Central memory CD8-positive, alpha-beta T cell (primary cell): Measurements from ENCODE around the gene ALPL.
"Not testable (repeated sequence)": the region's sequence is repeated elsewhere in the genome, so short reads cannot be mapped to it uniquely, and the experiment has no call there.

Experiments
- ATAC-seq: fragments of 150-1000 bp; cut with Tn5 transposase; replicated peaks from 2 replicates; pipeline ENCODE4 v1.10.0; 2022; ENCODE audit warnings: mild to moderate bottlenecking, moderate FRiP score, moderate number of reproducible peaks; ENCODE audit not compliant: poor library complexity, severe bottlenecking; ENCODE audit errors: extremely low read depth
- DNase-seq, 2 donors: peaks; one replicate each; pipeline ENCODE4 v3.0.0; 2021; ENCODE audit warnings: low spot score in 2 of 2
- H3K27ac Mint-ChIP-seq: one replicate; pipeline ENCODE4 v1.8.0; 2022; ENCODE audit warnings: low read depth, mild to moderate bottlenecking, moderate library complexity, mixed read lengths
- H3K27me3 Mint-ChIP-seq: one replicate; pipeline ENCODE4 v1.8.0; 2022; ENCODE audit warnings: mixed read lengths
- H3K36me3 Mint-ChIP-seq: one replicate; pipeline ENCODE4 v1.8.0; 2022; ENCODE audit warnings: mild to moderate bottlenecking, moderate library complexity, mixed read lengths; ENCODE audit not compliant: insufficient read depth
- H3K4me1 Mint-ChIP-seq: one replicate; pipeline ENCODE4 v1.8.0; 2022; ENCODE audit warnings: mixed read lengths
- H3K4me3 Mint-ChIP-seq: one replicate; pipeline ENCODE4 v1.8.0; 2022; ENCODE audit warnings: mild to moderate bottlenecking, moderate library complexity, mixed read lengths
- H3K9me3 Mint-ChIP-seq: one replicate; pipeline ENCODE4 v1.8.0; 2022; ENCODE audit warnings: mixed read lengths

ALPL gene

GRCh38 chr1:21510885-21511578 is 1.8 kb downstream of the ALPL start:
- H3K36me3 Mint-ChIP-seq = no peaks in the 10 kb centered on the region
- no peak overlapping the region for H3K27ac Mint-ChIP-seq
- DNase-seq (no peak), ATAC-seq (no peak)
- no peak overlapping the region for H3K4me3 Mint-ChIP-seq
- peaks cover 16% of the 10 kb centered on the region for H3K4me1 Mint-ChIP-seq
- no peaks in the 10 kb centered on the region for H3K9me3 Mint-ChIP-seq
- peaks cover 45% of the 10 kb centered on the region for H3K27me3 Mint-ChIP-seq

DNA sequence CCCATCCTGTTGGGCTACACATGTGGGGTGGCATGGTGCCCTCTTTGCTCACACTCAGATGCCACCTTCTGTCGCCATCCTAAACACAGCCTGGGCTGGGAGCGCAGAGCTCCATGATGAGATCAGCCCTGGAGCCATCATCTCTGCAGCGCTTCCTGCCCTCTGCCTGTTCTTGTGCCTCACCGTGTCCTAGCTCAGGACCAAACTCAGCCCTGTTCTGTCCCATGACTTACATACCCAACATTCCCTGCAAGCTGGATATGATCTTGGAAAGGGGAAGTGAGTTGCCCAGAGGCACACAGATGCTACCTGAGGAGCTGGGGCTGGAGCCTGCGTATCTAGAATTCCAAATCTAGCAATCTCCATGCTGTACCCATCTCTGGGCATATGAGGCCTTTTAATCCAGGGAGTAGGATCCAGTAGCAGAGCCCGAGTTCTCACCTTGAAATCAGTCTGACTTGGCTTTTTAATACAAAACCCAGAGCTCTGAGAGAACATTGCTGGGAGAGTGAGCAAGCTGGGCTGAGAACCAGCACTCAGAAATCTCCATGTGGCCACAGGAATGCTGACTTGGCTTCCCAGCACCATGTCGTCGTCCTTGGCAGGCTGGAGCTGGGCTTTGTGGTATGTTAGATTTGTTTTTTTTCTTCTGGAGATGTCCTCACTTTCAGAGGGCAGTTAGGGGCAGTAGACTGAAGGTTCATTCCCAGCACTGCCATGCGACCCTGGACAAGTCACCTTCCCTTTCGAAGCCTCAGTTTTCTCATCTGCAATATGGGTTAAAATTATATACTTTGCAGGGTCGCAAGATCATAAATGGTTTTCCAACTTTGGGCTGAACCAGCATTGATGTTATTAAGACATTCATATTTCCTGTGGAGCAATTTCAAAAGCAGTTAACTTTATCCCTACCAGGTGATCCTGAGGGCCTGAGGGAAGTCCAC is 2.6 kb downstream of the ALPL start:
- no peaks in the 10 kb centered on the region for H3K36me3 Mint-ChIP-seq
- peaks cover 37% of the 10 kb centered on the region for H3K27me3 Mint-ChIP-seq
- ATAC-seq = no peak
- H3K9me3 Mint-ChIP-seq = no peaks in the 10 kb centered on the region
- no peak for DNase-seq
- H3K4me3 Mint-ChIP-seq = no peak overlapping the region
- H3K4me1 Mint-ChIP-seq = peaks cover 16% of the 10 kb centered on the region
- no peak overlapping the region for H3K27ac Mint-ChIP-seq

DNA sequence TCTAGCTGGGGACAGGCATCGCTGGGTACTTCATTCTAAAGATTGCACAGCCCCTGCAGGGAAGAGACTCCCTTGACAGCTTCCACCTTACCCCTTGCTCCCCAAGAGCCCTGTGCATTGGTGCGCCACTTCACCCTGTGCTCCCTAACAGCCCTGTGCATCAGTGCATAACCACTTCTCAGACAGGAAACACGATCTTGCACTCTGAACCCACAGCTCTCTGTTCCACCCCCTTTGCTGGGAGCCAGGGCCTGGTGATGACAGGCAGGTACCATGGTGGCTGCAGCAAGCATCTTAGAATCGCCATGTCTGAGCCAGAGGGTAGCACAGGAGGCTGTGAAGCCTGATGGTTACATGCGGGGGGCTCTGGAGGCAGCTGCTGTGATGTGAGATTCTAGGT is 5.0 kb downstream of the ALPL start:
- Mint-ChIP-seq H3K36me3 (no peaks in the 10 kb centered on the region), H3K27ac (no peak overlapping the region), H3K4me1 (peaks cover 8% of the 10 kb centered on the region), H3K9me3 (no peaks in the 10 kb centered on the region), H3K27me3 (peaks cover 13% of the 10 kb centered on the region), H3K4me3 (no peak overlapping the region)
- ATAC-seq = peak; percentile 58
- DNase-seq = no peak

GRCh38 chr1:21517161-21517589 is 8.0 kb downstream of the ALPL start:
- Mint-ChIP-seq H3K27ac (no peak overlapping the region), H3K9me3 (no peaks in the 10 kb centered on the region), H3K27me3 (no peaks in the 10 kb centered on the region), H3K4me3 (no peak overlapping the region), H3K36me3 (no peaks in the 10 kb centered on the region), H3K4me1 (peaks cover 8% of the 10 kb centered on the region)
- no peak for DNase-seq
- no peak for ATAC-seq

DNA sequence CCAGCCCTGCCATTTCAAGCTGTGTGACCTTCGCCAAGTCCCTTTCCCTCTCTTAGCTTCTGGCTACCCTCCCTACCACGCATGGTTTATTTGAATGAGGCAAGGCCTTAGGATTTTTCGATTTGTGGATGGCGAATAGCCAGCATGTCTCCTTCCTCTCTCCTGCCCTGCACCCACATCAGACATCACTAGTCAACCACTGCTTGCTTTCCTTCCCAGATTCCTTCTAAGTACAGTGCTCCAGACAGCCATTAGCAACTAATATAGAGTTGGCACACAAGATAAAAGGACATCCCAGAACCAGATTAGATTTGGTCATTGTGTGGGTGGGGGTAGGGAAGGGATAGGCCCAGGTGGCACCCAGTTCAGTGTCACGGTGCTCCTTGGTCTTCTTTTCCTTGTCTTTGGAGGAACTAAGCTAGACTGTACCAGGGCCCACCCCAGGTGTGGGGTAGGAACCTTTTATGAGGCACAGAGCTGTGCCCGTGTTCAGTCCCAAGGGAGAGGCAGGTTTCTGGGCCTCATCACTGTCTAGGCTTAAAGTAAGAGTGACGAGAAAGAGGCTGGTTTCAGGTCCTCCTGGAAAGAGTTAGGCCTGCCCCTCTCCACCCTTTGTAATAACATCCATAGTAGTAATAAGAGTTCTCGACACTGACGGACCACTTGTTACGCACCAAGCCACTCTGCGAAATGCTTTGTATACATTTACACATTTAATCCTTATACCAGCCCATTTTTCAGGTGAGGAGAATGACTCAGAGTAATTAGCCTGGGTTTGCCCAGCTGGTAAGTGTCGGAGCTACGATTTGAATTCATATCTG is 8.6 kb downstream of the ALPL start:
- Mint-ChIP-seq H3K4me3 (no peak overlapping the region), H3K4me1 (peaks cover 8% of the 10 kb centered on the region), H3K9me3 (no peaks in the 10 kb centered on the region), H3K36me3 (no peaks in the 10 kb centered on the region), H3K27ac (no peak overlapping the region), H3K27me3 (no peaks in the 10 kb centered on the region)
- ATAC-seq = no peak
- no peak for DNase-seq

- H3K4me3 Mint-ChIP-seq = no peak overlapping the region
- H3K27ac Mint-ChIP-seq = no peak overlapping the region
- DNase-seq (no peak), ATAC-seq (no peak)
- H3K36me3 Mint-ChIP-seq = no peaks in the 10 kb centered on the region
- H3K27me3 Mint-ChIP-seq = no peaks in the 10 kb centered on the region
- no peaks in the 10 kb centered on the region for H3K9me3 Mint-ChIP-seq
- H3K4me1 Mint-ChIP-seq = peaks cover 7% of the 10 kb centered on the region
Measured at GRCh38 chr1:21518774-21519455, 9.7 kb downstream of the ALPL start.

DNA sequence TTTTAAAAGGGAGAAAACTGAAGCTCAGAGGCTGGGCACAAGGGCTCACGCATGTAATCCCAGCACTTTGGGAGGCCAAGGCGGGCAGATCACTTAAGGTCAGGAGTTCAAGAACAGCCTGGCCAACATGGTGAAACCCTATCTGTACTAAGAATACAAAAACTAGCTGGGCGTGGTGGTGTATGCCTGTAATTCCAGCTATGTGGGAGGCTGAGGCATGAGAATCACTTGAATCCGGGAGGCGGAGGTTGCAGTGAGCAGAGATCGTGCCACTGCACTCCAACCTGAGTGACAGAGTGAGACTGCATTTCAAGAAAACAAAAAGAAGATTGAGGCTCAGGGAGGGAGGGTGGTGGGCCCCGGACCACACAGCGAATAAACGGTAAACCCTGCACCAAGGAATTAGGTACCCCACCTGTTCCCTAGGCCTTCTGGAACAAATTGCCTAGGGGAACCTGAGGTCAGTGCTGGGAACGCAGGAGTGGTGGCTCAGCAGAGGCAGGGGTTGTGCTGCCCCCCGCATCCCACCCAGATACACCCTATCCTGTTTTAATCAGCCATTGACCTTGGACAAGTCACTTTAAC is 10.4 kb downstream of the ALPL start:
- H3K27me3 Mint-ChIP-seq, H3K36me3 Mint-ChIP-seq, H3K4me1 Mint-ChIP-seq, ATAC-seq, H3K9me3 Mint-ChIP-seq, H3K4me3 Mint-ChIP-seq, H3K27ac Mint-ChIP-seq, DNase-seq: not testable (repeated sequence)

- no peaks in the 10 kb centered on the region for H3K4me1 Mint-ChIP-seq
Measured at GRCh38 chr1:21520899-21521716, 11.9 kb downstream of the ALPL start.

GRCh38 chr1:21521717-21522060 is 12.5 kb downstream of the ALPL start:
- Mint-ChIP-seq H3K4me1 (peaks cover 3% of the 10 kb centered on the region), H3K9me3 (no peaks in the 10 kb centered on the region), H3K27me3 (no peaks in the 10 kb centered on the region), H3K4me3 (no peak overlapping the region), H3K27ac (no peak overlapping the region), H3K36me3 (no peaks in the 10 kb centered on the region)
- no peak for ATAC-seq
- no peak for DNase-seq

More at GRCh38 chr1:21520899-21521716, 11.9 kb downstream of the ALPL start:
- Mint-ChIP-seq H3K9me3 (no peaks in the 10 kb centered on the region), H3K4me3 (no peak overlapping the region), H3K27me3 (no peaks in the 10 kb centered on the region), H3K36me3 (no peaks in the 10 kb centered on the region), H3K27ac (no peak overlapping the region)
- DNase-seq = no peak
- no peak for ATAC-seq

- H3K4me3 Mint-ChIP-seq = no peak overlapping the region
- H3K27ac Mint-ChIP-seq = no peak overlapping the region
- no peak for ATAC-seq
Measured at GRCh38 chr1:21522525-21523038, 13.4 kb downstream of the ALPL start.

GRCh38 chr1:21523297-21523813 is 14.1 kb downstream of the ALPL start:
- H3K36me3 Mint-ChIP-seq = no peaks in the 10 kb centered on the region
- H3K9me3 Mint-ChIP-seq = no peaks in the 10 kb centered on the region
- H3K27ac Mint-ChIP-seq = no peak overlapping the region
- peaks cover 7% of the 10 kb centered on the region for H3K4me1 Mint-ChIP-seq
- no peaks in the 10 kb centered on the region for H3K27me3 Mint-ChIP-seq
- H3K4me3 Mint-ChIP-seq = no peak overlapping the region
- ATAC-seq (no peak), DNase-seq (no peak)

More at GRCh38 chr1:21522525-21523038, 13.4 kb downstream of the ALPL start:
- DNase-seq = no peak
- Mint-ChIP-seq H3K36me3 (no peaks in the 10 kb centered on the region), H3K4me1 (peaks cover 7% of the 10 kb centered on the region), H3K27me3 (no peaks in the 10 kb centered on the region), H3K9me3 (no peaks in the 10 kb centered on the region)
